OCI-LY3 (cell line): Measurements from ENCODE around the gene GDF3.

Experiments used
- CTCF ChIP-seq: fragments of 200-600, 300-600 bp; sonication (generic); IDR thresholded peaks from 2 replicates; pipeline ENCODE4 v1.5.1; 2014; ENCODE audit warnings: antibody characterized with exemption, low read length, low read depth
- EZH2phosphoT487 ChIP-seq: fragments of 200-600 bp; shearing (Covaris generic); IDR thresholded peaks from 2 replicates; pipeline ENCODE4 v1.6.1; 2018; ENCODE audit warnings: antibody characterized with exemption, mixed run types, low read depth

- no peak for TF ChIP-seq CTCF
- no peak for TF ChIP-seq EZH2phosphoT487
Measured at GRCh38 chr12:7693793-7694192, 1.8 kb downstream of the GDF3 start.
